Kidney capillary endothelial cell (primary cell): ENCODE measurements around the gene GABRB2.

Experiments
- DNase-seq: peaks from one replicate; pipeline ENCODE4 v3.0.0-alpha.2; 2018; ENCODE audit warnings: low spot score

The GABRB2 gene

GRCh38 chr5:161471211-161471950, 75.1 kb downstream of the GABRB2 start:
- DNase-seq: no peak

GRCh38 chr5:161467703-161468102, 78.8 kb downstream of the GABRB2 start:
- DNase-seq: no peak

GRCh38 chr5:161460741-161461140, 85.8 kb downstream of the GABRB2 start:
- no peak for DNase-seq

GRCh38 chr5:161446655-161447054, 99.9 kb downstream of the GABRB2 start:
- DNase-seq: no peak

- DNase-seq: no peak
These were observed 104.1 kb downstream of the GABRB2 start for GRCh38 chr5:161442471-161442870.

GRCh38 chr5:161432798-161433197, 113.7 kb downstream of the GABRB2 start:
- no peak for DNase-seq

GRCh38 chr5:161431963-161432362, 114.6 kb downstream of the GABRB2 start:
- no peak for DNase-seq

- DNase-seq: no peak
These were observed 125.5 kb downstream of the GABRB2 start for GRCh38 chr5:161421067-161421466.

- no peak for DNase-seq
These were observed 126.0 kb downstream of the GABRB2 start for GRCh38 chr5:161420521-161420920.

GRCh38 chr5:161414896-161415295, 131.6 kb downstream of the GABRB2 start:
- no peak for DNase-seq

GRCh38 chr5:161414037-161414436, 132.5 kb downstream of the GABRB2 start:
- no peak for DNase-seq

- DNase-seq: no peak
These were observed 133.7 kb downstream of the GABRB2 start for GRCh38 chr5:161412792-161413191.

- no peak for DNase-seq
These were observed 135.4 kb downstream of the GABRB2 start for GRCh38 chr5:161411156-161411555.

- DNase-seq: no peak
These were observed 135.9 kb downstream of the GABRB2 start for GRCh38 chr5:161410640-161411039.

- DNase-seq: no peak
These were observed 137.1 kb downstream of the GABRB2 start for GRCh38 chr5:161409471-161409870.

- DNase-seq: no peak
These were observed 139.6 kb downstream of the GABRB2 start for GRCh38 chr5:161406880-161407279.

- no peak for DNase-seq
These were observed 142.5 kb downstream of the GABRB2 start for GRCh38 chr5:161403996-161404395.

- DNase-seq: no peak
These were observed 143.4 kb downstream of the GABRB2 start for GRCh38 chr5:161403121-161403520.

- no peak for DNase-seq
These were observed 145.9 kb downstream of the GABRB2 start for GRCh38 chr5:161400583-161400982.

- DNase-seq: no peak
These were observed 146.4 kb downstream of the GABRB2 start for GRCh38 chr5:161399996-161400562.

- no peak for DNase-seq
These were observed 149.1 kb downstream of the GABRB2 start for GRCh38 chr5:161397448-161397847.

GRCh38 chr5:161396171-161396570, 150.4 kb downstream of the GABRB2 start:
- DNase-seq: no peak

GRCh38 chr5:161391724-161392123, 154.8 kb downstream of the GABRB2 start:
- no peak for DNase-seq

GRCh38 chr5:161391016-161391415, 155.5 kb downstream of the GABRB2 start:
- no peak for DNase-seq
